8988T (cell line): ENCODE results near the gene ZNF106.

Experiments
- DNase-seq: peaks from one replicate; pipeline ENCODE4 v3.0.0; 2011

ZNF106 gene

DNA sequence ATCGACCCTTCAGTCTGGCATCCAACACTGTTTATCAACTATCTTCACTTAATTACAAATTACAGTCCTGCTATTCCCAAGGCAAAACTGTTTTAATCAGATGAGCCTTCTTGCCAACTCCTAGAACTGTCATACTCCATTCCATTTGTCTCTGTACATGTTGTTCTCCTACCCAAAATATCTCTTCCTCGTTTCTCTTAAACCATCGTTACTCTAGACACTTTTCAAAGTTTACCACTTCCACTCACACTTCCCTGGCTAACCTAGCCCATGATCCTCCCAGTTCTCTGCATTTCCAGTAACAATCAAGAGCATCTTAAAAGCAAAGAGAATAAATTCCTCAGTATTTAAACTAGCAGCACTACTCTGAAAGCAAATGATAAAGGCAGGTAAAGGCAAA, 19.9 kb downstream of the ZNF106 start:
- DNase-seq = no peak

- DNase-seq = no peak
Observed at GRCh38 chr15:42465520-42466259, 25.3 kb downstream of the ZNF106 start.

DNA sequence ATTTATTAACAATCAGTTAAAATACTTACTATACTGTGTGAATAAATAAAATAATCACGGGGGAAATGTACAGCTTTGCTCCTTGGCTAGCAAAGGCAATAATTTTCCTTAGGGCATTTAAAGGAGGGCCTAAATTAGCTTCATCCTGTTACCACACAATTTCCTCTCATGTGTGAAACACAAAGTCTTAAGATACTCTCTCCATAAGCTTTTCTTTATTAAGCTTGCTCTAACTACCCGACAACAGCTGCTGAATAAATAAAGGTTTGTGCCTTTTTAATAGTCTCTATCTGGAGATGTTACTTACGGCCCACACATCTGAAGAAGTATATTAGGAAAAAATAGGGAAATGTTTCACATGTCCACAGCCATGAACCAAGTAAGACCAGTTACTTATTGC, 29.7 kb downstream of the ZNF106 start:
- no peak for DNase-seq

- no peak for DNase-seq
Observed at GRCh38 chr15:42457445-42458442, 33.2 kb downstream of the ZNF106 start.

- no peak for DNase-seq
Observed at GRCh38 chr15:42456971-42457370, 34.0 kb downstream of the ZNF106 start.

GRCh38 chr15:42456531-42456930, 34.4 kb downstream of the ZNF106 start:
- no peak for DNase-seq

GRCh38 chr15:42453826-42454225, 37.1 kb downstream of the ZNF106 start:
- DNase-seq = no peak

GRCh38 chr15:42450425-42450790, 40.5 kb downstream of the ZNF106 start:
- no peak for DNase-seq

DNA sequence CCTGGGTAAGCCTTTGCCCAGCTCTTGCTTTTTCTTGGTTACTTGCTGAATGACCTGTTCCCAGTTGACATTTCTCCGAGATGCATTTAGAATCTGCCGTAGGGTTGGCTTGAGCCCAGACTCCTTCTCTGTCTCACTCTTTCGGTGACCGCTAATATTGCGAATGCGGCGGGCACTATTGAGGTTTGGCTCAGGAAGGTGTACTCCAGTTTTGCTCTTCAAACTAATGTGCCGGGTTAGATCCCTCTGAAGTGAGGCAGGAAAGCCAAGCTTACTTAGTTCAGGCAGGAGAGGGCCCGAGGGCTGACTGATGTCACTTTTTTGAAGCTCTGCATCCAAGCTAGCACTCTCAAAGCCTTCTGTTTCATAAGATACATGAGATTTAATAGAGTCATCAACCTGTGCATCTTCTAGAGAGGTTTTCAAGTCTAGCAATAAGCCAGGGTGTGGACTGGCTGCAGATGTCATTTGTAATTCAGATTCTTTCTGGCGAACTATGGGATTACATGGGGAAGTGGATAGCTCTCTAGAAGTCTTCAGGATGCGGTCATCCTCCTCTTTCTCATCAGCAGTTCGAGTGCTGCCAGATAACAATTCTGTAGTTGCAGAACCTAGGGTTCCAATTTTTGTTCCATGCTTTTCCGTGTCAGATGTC, 41.0 kb downstream of the ZNF106 start:
- DNase-seq = no peak

DNA sequence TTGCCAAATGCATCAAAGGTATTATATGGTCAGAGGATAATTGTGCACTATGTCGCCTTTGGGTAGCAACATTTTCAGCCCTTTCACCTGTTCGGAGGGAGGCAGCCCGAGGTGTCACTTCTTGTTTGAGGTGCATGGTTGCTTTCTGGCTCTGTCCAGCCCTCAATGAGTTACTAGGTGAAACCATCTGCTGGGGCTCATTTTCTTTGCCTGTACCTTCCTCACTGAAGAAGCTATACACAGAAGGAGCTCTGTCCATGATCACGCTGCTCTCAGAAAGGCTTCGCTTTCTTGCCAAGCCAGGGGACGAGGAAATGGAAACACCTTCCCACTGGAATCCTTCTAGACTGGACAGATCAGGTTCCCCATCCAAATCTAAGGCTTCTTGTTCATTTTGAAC, 42.7 kb downstream of the ZNF106 start:
- no peak for DNase-seq

DNA sequence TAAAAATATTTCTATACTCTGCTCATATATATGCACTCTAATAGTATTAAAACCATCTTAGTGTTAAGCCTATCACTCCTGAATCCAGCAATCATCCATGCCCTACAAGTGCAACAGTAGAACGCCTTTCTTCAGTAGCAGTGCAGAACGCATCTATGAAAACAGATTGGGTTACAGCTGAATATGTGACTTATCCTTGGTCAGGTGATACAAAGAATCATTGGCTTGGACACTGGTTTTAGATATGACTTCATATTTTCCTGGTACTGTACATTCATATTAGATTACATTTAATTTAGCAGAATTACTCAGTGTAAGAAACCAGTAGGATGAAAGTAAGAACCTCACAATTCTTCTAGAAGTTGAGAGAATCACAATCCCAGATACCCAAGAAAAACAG, 43.3 kb downstream of the ZNF106 start:
- DNase-seq = no peak

- no peak for DNase-seq
Observed at GRCh38 chr15:42445551-42445950, 45.4 kb downstream of the ZNF106 start.

DNA sequence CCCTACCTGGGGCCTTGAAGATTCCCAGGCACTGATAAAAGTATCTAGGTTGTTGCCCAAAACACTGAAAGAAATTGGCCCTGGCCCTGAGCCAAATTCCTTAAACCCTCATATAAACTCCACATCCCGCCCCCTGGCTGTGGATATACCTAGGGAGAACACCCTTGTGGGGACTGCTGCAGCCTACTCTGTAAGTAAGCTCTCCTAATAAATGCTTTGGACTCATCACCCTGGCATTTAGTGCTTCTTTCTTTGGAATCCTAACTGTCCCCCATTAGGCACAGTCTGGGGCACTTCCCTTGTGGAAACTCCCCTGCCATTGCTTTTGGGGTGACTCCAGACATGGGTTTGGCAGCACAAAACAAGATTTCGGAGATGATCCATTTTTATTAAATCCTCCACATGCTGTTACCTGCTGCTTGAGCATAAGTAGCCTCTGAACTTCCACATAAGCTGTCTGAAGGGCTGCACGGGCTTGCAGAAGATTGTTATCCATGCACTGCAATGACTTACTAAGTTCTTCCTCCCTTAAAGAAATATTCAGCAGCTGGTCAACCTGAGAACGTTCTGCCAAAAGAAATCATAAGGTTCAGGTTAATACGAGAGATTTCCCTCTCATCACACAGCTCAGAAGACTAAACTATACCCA, 46.4 kb downstream of the ZNF106 start:
- no peak for DNase-seq

DNA sequence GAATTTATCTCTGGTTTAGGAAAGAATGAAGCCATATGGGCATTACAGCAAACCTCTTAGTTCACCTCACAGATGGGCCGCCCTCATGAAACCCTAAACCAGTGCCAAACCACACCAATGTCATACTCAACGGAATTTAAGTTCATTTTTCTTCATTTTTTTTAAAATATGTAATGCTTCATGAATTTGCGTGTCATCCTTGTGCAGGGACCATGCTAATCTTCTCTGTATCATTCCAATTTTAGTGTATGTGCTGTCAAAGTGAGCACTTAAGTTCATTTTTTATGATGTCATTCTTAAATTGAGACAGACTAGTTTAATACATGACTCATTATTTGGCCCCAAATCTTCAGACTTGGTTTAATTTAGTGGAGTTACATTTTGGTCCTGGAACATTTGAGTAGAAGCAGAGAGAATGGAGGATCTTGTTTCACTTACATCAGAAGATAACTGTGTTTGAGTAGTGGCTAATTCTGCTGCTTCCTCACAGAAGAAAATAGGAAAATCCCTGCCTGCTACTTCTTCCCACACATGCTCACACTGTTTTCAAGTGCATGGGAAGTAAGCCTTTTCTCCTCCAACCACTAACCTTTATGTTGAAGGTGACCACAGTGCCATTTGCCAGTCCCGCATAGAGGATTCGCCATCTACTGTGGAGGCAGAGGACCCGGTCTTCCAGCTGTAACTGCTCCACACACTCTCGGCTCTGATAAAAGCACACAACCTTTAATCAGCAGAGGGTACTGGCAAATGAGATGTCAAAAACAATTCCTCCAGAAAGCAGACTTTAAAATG, 63.3 kb downstream of the ZNF106 start:
- no peak for DNase-seq

- no peak for DNase-seq
Observed at GRCh38 chr15:42421376-42421775, 69.6 kb downstream of the ZNF106 start.

DNA sequence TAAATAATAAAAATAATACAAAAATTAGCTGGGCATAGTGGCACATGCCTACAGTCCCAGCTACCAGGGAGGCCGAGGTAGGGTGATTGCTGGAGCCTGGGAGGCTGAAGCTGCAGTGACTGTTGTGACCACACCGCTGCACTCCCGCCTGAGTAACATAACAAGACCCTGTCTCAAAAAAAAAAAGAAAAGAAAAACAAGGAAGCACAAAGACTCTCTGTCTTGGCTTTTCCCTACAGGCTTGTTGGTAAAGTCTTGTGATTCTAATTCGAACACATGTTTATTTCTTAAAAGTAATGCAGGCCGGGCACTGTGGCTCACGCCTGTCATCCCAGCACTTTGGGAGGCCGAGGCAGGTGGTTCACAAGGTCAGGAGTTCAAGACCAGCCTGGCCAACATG, 71.6 kb downstream of the ZNF106 start:
- DNase-seq = no peak

GRCh38 chr15:42413920-42414319, 77.0 kb downstream of the ZNF106 start:
- DNase-seq = no peak

- DNase-seq = no peak
Observed at GRCh38 chr15:42411884-42412283, 79.1 kb downstream of the ZNF106 start.

DNA sequence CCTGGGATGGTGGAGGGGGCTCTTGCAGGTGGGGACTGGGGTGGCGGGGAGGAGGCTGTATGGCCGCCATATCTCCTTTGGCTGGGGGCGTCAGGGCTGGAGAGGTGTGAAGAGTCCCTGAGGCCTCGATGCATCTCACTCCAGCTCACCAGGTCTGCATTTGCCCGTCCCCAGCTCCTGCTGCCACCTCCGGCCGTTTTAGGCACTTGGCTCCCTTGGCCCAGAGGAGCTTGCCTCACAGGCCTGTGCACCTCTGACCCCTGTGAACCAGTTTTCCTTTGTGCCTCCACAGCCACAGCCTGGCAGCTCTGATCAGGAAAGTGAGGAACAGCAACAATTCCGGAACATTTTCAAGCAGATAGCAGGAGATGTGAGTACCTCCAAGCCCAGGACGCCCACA, 81.9 kb downstream of the ZNF106 start:
- DNase-seq = no peak

DNA sequence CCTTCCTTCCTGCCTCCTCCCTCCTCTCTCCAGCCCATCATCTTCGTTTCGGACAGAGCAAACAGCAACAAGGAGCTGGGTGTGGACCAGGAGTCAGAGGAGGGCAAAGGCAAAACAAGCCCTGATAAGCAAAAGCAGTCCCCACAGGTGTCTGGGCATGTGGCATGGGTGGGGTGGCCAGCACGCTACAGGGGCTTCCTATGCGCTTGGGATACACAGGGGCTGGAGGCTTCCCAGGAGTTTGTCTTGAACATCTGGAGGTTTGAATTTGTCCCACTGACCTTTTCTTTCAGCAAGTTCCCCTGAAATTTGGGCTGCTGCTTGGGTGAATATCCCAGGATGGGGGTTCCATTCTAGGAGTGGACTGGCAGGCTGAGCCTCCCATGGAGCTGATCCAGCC, 82.8 kb downstream of the ZNF106 start:
- no peak for DNase-seq

- no peak for DNase-seq
Observed at GRCh38 chr15:42405863-42406482, 85.0 kb downstream of the ZNF106 start.
